HCT116 (cell line): ENCODE measurements around the gene FBXL13. TPM values are rescaled to one million over a fixed set of nuclear protein-coding genes. Genes with fewer than 3 reads are reported as not detected.

Experiments used
- ATAC-seq: fragments of 200-7000 bp; cut with Tn5 transposase; 2 replicates; pipeline ENCODE4 v1.9.1; 2020; ENCODE audit warnings: mild to moderate bottlenecking, moderate library complexity
- BruUV-seq: library from RNA; stranded (reverse); fragments of 400-500 nt; replicated peaks from 2 replicates; lab custom pipeline; 2021; lab: Mats Ljungman, UMichigan
- CTCF ChIA-PET: fragments of 300-600 bp; sonication (Branson Sonifier 250); formaldehyde crosslinking; loops from one replicate; lab custom pipeline; 2021; ENCODE audit warnings: antibody characterized with exemption; lab: Charles Lee
- POLR2A ChIA-PET: fragments of 300-600, 350-600 bp; sonication (Branson Sonifier 250); formaldehyde crosslinking; loops from one replicate; lab custom pipeline; 2021; ENCODE audit warnings: antibody characterized with exemption; lab: Charles Lee
- RAD21 ChIA-PET, 2 experiments: fragments of 300-600 bp; sonication (Branson Sonifier 250); formaldehyde crosslinking; loops; one replicate each; lab custom pipeline; 2023; ENCODE audit warnings: low total read pairs in 2 of 2; ENCODE audit not compliant: uncharacterized antibody in 2 of 2, unreplicated experiment in 2 of 2, low non-redundant PET in 1 of 2; lab: Charles Lee
- DNase-seq: peaks from one replicate; pipeline ENCODE4 v3.0.0-alpha.2; 2010; ENCODE audit warnings: low read depth, low spot score
- H2AFZ ChIP-seq: fragments of 200-600 bp; shearing (Covaris generic), sonication (generic); 2 replicates; pipeline ENCODE4 v1.6.1; 2017; ENCODE audit warnings: low read depth, mixed run types, mixed read lengths, antibody characterized with exemption, low read length; ENCODE audit not compliant: poor library complexity, severe bottlenecking
- H3K27ac ChIP-seq: 2 replicates; pipeline ENCODE4 v1.5.1; 2012; ENCODE audit warnings: low read depth, low read length
- H3K27me3 ChIP-seq: fragments of 200-600 bp; sonication (generic); 2 replicates; pipeline ENCODE4 v1.6.1; 2016; ENCODE audit warnings: mixed run types, low read length, mixed read lengths; ENCODE audit not compliant: insufficient read depth
- H3K36me3 ChIP-seq, 2 experiments: fragments of 200-500 bp in 1 of 2; fragments of 200-600 bp in 1 of 2; sonication (Bioruptor generic) in 1 of 2; sonication (generic) in 1 of 2; 2 replicates each; pipeline versions ENCODE4 v1.5.1 to v1.6.1; 2014 to 2016; ENCODE audit warnings: low read length in 2 of 2, inconsistent platforms in 1 of 2, mixed read lengths in 1 of 2, mixed run types in 1 of 2; ENCODE audit not compliant: insufficient read depth in 2 of 2, control insufficient read depth in 1 of 2
- H3K4me1 ChIP-seq, 2 experiments: fragments of 200-600 bp in 1 of 2; sonication (generic) in 1 of 2; 2 replicates each; pipeline versions ENCODE4 v1.5.1 to v1.6.1; 2012 to 2017; ENCODE audit warnings: low read length in 2 of 2, inconsistent platforms in 1 of 2, mild to moderate bottlenecking in 1 of 2, mixed read lengths in 1 of 2, mixed run types in 1 of 2, moderate library complexity in 1 of 2; ENCODE audit not compliant: insufficient read depth in 2 of 2, control insufficient read depth in 1 of 2
- H3K4me2 ChIP-seq: fragments of 200-600 bp; sonication (generic); 2 replicates; pipeline ENCODE4 v1.6.1; 2017; ENCODE audit warnings: mixed run types, low read length, mixed read lengths
- H3K4me3 ChIP-seq, 2 experiments: fragments of 200-600 bp in 1 of 2; sonication (generic) in 1 of 2; replicated peaks in 1 of 2; 2 replicates each; pipeline ENCODE4 v1.5.1; 2011 to 2016; ENCODE audit warnings: low read length in 2 of 2, control low read depth in 1 of 2, low read depth in 1 of 2, mild to moderate bottlenecking in 1 of 2, mixed read lengths in 1 of 2, mixed run types in 1 of 2
- H3K79me2 ChIP-seq: fragments of 200-600 bp; sonication (generic); 2 replicates; pipeline ENCODE4 v1.6.1; 2017; ENCODE audit warnings: mild to moderate bottlenecking, mixed run types, low read length, moderate library complexity, mixed read lengths; ENCODE audit not compliant: insufficient read depth
- H3K9ac ChIP-seq: fragments of 200-600 bp; sonication (generic); 2 replicates; pipeline ENCODE4 v1.6.1; 2016; ENCODE audit warnings: low read length, mixed read lengths
- H3K9me2 ChIP-seq: fragments of 200-600 bp; sonication (generic), shearing (Covaris generic); 2 replicates; pipeline ENCODE4 v1.6.1; 2017; ENCODE audit warnings: mixed run types, mild to moderate bottlenecking, moderate library complexity; ENCODE audit not compliant: insufficient read depth
- H3K9me3 ChIP-seq, 2 experiments: fragments of 200-500 bp in 1 of 2; fragments of 200-600 bp in 1 of 2; sonication (Bioruptor generic) in 1 of 2; sonication (generic) in 1 of 2; 2 replicates each; pipeline ENCODE4 v1.6.1; 2014 to 2017; ENCODE audit warnings: low read length in 2 of 2, mixed read lengths in 2 of 2, inconsistent platforms in 1 of 2, low read depth in 1 of 2, mild to moderate bottlenecking in 1 of 2, mixed run types in 1 of 2, moderate library complexity in 1 of 2; ENCODE audit not compliant: control insufficient read depth in 1 of 2, insufficient read depth in 1 of 2
- H4K20me1 ChIP-seq: fragments of 200-600 bp; sonication (generic), shearing (Covaris generic); 2 replicates; pipeline ENCODE4 v1.6.1; 2017; ENCODE audit warnings: mixed run types, mild to moderate bottlenecking, moderate library complexity; ENCODE audit not compliant: insufficient read depth
- CBX3 ChIP-seq: IDR thresholded peaks from 2 replicates; pipeline ENCODE4 v1.6.1; 2012; ENCODE audit warnings: low read depth
- CTCF ChIP-seq, 3 experiments: fragments of 200-600 bp in 1 of 3; sonication (generic) in 1 of 3; IDR thresholded peaks in 2 of 3; conservative IDR thresholded peaks in 1 of 3; 2 replicates each; pipeline ENCODE4 v1.5.1; 2012 to 2017; ENCODE audit warnings: low read depth in 2 of 3, low read length in 2 of 3, antibody characterized with exemption in 1 of 3, borderline replicate concordance in 1 of 3, control low read depth in 1 of 3, mild to moderate bottlenecking in 1 of 3, mixed read lengths in 1 of 3, mixed run types in 1 of 3, moderate library complexity in 1 of 3; ENCODE audit not compliant: insufficient read depth in 1 of 3
- EGR1 ChIP-seq: IDR thresholded peaks from 2 replicates; pipeline ENCODE4 v1.6.1; 2012; ENCODE audit warnings: low read depth
- ELF1 ChIP-seq: IDR thresholded peaks from 2 replicates; pipeline ENCODE4 v1.6.1; 2012; ENCODE audit warnings: low read depth, borderline replicate concordance
- EZH2phosphoT487 ChIP-seq: fragments of 200-600 bp; IDR thresholded peaks from 2 replicates; pipeline ENCODE4 v1.6.1; 2018; ENCODE audit warnings: antibody characterized with exemption, borderline replicate concordance
- FOSL1 ChIP-seq: IDR thresholded peaks from 2 replicates; pipeline ENCODE4 v1.6.1; 2012; ENCODE audit warnings: low read depth
- JUND ChIP-seq: IDR thresholded peaks from 2 replicates; pipeline ENCODE4 v1.6.1; 2012
- POLR2A ChIP-seq: IDR thresholded peaks from 2 replicates; pipeline ENCODE4 v1.7.0; 2011; ENCODE audit warnings: borderline replicate concordance; ENCODE audit not compliant: insufficient read depth, insufficient read length; ENCODE audit errors: extremely low read depth
- POLR2AphosphoS5 ChIP-seq: IDR thresholded peaks from 2 replicates; pipeline ENCODE4 v1.6.1; 2011; ENCODE audit warnings: mild to moderate bottlenecking, low read depth, low read length, moderate library complexity
- SIN3A ChIP-seq: IDR thresholded peaks from 2 replicates; pipeline ENCODE4 v1.6.1; 2012; ENCODE audit warnings: low read depth
- SP1 ChIP-seq: IDR thresholded peaks from 2 replicates; pipeline ENCODE4 v1.6.1; 2012; ENCODE audit warnings: low read depth
- SRF ChIP-seq: IDR thresholded peaks from 2 replicates; pipeline ENCODE4 v1.6.1; 2012; ENCODE audit warnings: low read depth
- TCF7L2 ChIP-seq: IDR thresholded peaks from 2 replicates; pipeline ENCODE4 v1.7.0; 2011; ENCODE audit warnings: borderline replicate concordance, inconsistent platforms; ENCODE audit not compliant: insufficient read depth, insufficient read length; ENCODE audit errors: extremely low read depth
- YY1 ChIP-seq: IDR thresholded peaks from 2 replicates; pipeline ENCODE4 v1.6.1; 2011; ENCODE audit warnings: low read length, low read depth, moderate library complexity, mild to moderate bottlenecking; ENCODE audit not compliant: insufficient replicate concordance; ENCODE audit errors: extremely low read depth
- ZBTB33 ChIP-seq: IDR thresholded peaks from 2 replicates; pipeline ENCODE4 v1.6.1; 2011; ENCODE audit warnings: mild to moderate bottlenecking, low read length, moderate library complexity; ENCODE audit not compliant: insufficient replicate concordance; ENCODE audit errors: extremely low read depth
- ZNF274 ChIP-seq: fragments of 200-500 bp; sonication (Bioruptor generic); IDR thresholded peaks from 2 replicates; pipeline ENCODE4 v1.6.1; 2014; ENCODE audit warnings: mild to moderate bottlenecking, low read depth, low read length, inconsistent platforms
- intact Hi-C: fragments of 100-400 bp; cut with micrococcal nuclease; formaldehyde crosslinking; loops from 2 replicates; pipeline ENCODE4 v1.10.0; 2022
- total RNA-seq: library from RNA; stranded (reverse); gene quantifications from one replicate; pipeline ENCODE4 v1.2.1, GENCODE V29; 2021; ENCODE audit not compliant: unreplicated experiment
- TF ChIP-seq, protein P1 (sequence below): IDR thresholded peaks from 2 replicates; pipeline ENCODE4 v1.6.1; 2012
- TF ChIP-seq, protein P2 (sequence below): IDR thresholded peaks from 2 replicates; pipeline ENCODE4 v1.6.1; 2012; ENCODE audit warnings: low read depth
- TF ChIP-seq, protein P3 (sequence below): IDR thresholded peaks from 2 replicates; pipeline ENCODE4 v1.6.1; 2012

The FBXL13 gene
- total RNA-seq, 1 experiment from 2014 or later: 1.0 TPM

- ChIA-PET CTCF (no interaction called here), RAD21 (no interaction called here), POLR2A (no interaction called here)
- ATAC-seq: peak; percentile 76
- no peaks in the 10 kb centered on the region for H3K36me3 ChIP-seq
- no peaks in the 10 kb centered on the region for H4K20me1 ChIP-seq
- DNase-seq: peak; percentile 24
- H3K27me3 ChIP-seq: no peaks in the 10 kb centered on the region
- H3K27ac ChIP-seq: no peak overlapping the region
- H3K4me3 ChIP-seq: no peak overlapping the region
- no peaks in the 10 kb centered on the region for H3K9me3 ChIP-seq
- intact Hi-C loops: no loop called here
- peak overlapping the region; percentile 60 for H3K4me2 ChIP-seq
- no peak overlapping the region for H3K9ac ChIP-seq
- no peaks in the 10 kb centered on the region for H3K9me2 ChIP-seq
- BruUV-seq: no TSS peak
- no peaks in the 10 kb centered on the region for H3K79me2 ChIP-seq
- H3K4me1 ChIP-seq: peaks cover 9 to 28% of the 10 kb centered on the region in 2 experiments
- no peak overlapping the region for H2AFZ ChIP-seq
- TF ChIP-seq, protein P1, sequence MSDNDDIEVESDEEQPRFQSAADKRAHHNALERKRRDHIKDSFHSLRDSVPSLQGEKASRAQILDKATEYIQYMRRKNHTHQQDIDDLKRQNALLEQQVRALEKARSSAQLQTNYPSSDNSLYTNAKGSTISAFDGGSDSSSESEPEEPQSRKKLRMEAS: peak; percentile 37; the same call in 1 of the 2 replicates
- TF ChIP-seq ZBTB33: no peak
- TF ChIP-seq SP1: peak; percentile 45
- TF ChIP-seq, protein P2, sequence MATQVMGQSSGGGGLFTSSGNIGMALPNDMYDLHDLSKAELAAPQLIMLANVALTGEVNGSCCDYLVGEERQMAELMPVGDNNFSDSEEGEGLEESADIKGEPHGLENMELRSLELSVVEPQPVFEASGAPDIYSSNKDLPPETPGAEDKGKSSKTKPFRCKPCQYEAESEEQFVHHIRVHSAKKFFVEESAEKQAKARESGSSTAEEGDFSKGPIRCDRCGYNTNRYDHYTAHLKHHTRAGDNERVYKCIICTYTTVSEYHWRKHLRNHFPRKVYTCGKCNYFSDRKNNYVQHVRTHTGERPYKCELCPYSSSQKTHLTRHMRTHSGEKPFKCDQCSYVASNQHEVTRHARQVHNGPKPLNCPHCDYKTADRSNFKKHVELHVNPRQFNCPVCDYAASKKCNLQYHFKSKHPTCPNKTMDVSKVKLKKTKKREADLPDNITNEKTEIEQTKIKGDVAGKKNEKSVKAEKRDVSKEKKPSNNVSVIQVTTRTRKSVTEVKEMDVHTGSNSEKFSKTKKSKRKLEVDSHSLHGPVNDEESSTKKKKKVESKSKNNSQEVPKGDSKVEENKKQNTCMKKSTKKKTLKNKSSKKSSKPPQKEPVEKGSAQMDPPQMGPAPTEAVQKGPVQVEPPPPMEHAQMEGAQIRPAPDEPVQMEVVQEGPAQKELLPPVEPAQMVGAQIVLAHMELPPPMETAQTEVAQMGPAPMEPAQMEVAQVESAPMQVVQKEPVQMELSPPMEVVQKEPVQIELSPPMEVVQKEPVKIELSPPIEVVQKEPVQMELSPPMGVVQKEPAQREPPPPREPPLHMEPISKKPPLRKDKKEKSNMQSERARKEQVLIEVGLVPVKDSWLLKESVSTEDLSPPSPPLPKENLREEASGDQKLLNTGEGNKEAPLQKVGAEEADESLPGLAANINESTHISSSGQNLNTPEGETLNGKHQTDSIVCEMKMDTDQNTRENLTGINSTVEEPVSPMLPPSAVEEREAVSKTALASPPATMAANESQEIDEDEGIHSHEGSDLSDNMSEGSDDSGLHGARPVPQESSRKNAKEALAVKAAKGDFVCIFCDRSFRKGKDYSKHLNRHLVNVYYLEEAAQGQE: no peak
- TF ChIP-seq YY1: no peak
- no peak for TF ChIP-seq TCF7L2
- no peak for TF ChIP-seq POLR2A
- no peak for TF ChIP-seq POLR2AphosphoS5
- no peak for TF ChIP-seq EGR1
- TF ChIP-seq CTCF (IDR thresholded peaks at IDR 0.05 in 2 of 3, conservative IDR thresholded peaks at IDR 0.05 in 1 of 3; ENCODE audit: borderline replicate concordance in 1 of 3, insufficient read depth in 1 of 3, low read depth in 2 of 3, low read length in 2 of 3): no peak
- no peak; the same call in 1 of the 2 replicates for TF ChIP-seq SIN3A
- TF ChIP-seq ELF1: no peak
- TF ChIP-seq SRF: no peak
- peak; percentile 69 for TF ChIP-seq JUND
- TF ChIP-seq FOSL1: peak; percentile 54
- TF ChIP-seq, protein P3, sequence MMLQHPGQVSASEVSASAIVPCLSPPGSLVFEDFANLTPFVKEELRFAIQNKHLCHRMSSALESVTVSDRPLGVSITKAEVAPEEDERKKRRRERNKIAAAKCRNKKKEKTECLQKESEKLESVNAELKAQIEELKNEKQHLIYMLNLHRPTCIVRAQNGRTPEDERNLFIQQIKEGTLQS: no peak
- no peak for TF ChIP-seq ZNF274
- 0 out of 2 replicates have a peak, but pooled peaks have one; percentile 14 for TF ChIP-seq CBX3
- TF ChIP-seq EZH2phosphoT487: no peak
Measured at GRCh38 chr7:102836191-102836919, 238.2 kb downstream of the FBXL13 start.
